GM06990 (cell line): ENCODE results near the gene ZDHHC6.
A peak's percentile ranks its signal among the peaks of the same experiment; 100 is the strongest.

ENCODE experiments used
- DNase-seq: peaks from one replicate; pipeline ENCODE4 v3.0.0-alpha.2; 2011; ENCODE audit not compliant: insufficient read length; ENCODE audit errors: extremely low read depth
- H3K27me3 ChIP-seq: replicated peaks from 2 replicates; pipeline ENCODE4 v1.6.0; 2011; ENCODE audit warnings: low read length; ENCODE audit not compliant: control insufficient read depth, insufficient read depth
- H3K36me3 ChIP-seq: 2 replicates; pipeline ENCODE4 v1.5.1; 2011; ENCODE audit warnings: low read length; ENCODE audit not compliant: control insufficient read depth, insufficient read depth
- H3K4me3 ChIP-seq: replicated peaks from 2 replicates; pipeline ENCODE4 v1.5.1; 2011; ENCODE audit warnings: low read depth, mild to moderate bottlenecking, control low read depth, low read length
- TF ChIP-seq, protein P1 (sequence below): IDR thresholded peaks from 2 replicates; pipeline ENCODE4 v1.5.1; 2011; ENCODE audit warnings: low read length, control low read depth, mild to moderate bottlenecking, inconsistent platforms; ENCODE audit not compliant: insufficient read depth, poor library complexity, severe bottlenecking

ZDHHC6 gene

DNA sequence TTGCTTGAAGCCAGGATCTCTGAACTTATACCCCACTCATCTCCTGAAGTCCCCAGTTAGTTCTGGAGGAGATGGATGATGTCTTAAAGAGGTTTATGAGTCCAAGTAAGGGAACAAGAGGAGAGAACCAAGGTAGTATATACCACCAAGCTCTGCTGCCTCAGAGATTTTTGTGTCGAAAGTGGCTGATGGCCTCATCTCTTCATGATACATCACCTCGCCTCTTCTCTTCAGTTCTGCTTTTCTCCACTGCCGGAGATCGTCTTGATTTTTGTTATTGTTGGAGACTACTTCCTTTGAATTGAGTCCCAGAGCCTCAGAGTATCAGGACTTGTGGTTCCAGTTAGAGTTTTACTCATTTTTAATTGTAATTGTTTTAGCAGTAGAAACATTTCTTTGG is 2.2 kb upstream of the ZDHHC6 start:
- TF ChIP-seq, protein P1, sequence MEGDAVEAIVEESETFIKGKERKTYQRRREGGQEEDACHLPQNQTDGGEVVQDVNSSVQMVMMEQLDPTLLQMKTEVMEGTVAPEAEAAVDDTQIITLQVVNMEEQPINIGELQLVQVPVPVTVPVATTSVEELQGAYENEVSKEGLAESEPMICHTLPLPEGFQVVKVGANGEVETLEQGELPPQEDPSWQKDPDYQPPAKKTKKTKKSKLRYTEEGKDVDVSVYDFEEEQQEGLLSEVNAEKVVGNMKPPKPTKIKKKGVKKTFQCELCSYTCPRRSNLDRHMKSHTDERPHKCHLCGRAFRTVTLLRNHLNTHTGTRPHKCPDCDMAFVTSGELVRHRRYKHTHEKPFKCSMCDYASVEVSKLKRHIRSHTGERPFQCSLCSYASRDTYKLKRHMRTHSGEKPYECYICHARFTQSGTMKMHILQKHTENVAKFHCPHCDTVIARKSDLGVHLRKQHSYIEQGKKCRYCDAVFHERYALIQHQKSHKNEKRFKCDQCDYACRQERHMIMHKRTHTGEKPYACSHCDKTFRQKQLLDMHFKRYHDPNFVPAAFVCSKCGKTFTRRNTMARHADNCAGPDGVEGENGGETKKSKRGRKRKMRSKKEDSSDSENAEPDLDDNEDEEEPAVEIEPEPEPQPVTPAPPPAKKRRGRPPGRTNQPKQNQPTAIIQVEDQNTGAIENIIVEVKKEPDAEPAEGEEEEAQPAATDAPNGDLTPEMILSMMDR = no peak
- no peak for DNase-seq
- Histone ChIP-seq H3K27me3 (no peaks in the 10 kb centered on the region), H3K36me3 (no peaks in the 10 kb centered on the region), H3K4me3 (no peak overlapping the region)

DNA sequence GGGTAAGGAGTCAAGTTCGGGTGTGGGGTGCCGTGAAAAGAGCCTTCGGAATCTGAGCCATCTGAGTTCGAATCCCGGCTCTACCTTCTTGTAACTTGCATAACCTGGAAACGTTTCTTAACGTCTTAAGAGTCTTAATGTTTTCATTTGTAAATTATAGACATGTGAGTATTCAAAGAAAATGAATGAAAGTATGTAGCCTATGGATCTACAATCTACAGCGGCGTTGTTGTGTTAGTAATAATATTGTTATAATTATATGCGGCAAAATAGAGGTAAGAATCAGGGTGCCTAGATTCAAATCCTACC is 860 bp upstream of the ZDHHC6 start:
- Histone ChIP-seq H3K36me3 (no peaks in the 10 kb centered on the region), H3K4me3 (peak overlapping the region; percentile 89), H3K27me3 (no peaks in the 10 kb centered on the region)
- DNase-seq = no peak
- TF ChIP-seq, protein P1 = no peak

DNA sequence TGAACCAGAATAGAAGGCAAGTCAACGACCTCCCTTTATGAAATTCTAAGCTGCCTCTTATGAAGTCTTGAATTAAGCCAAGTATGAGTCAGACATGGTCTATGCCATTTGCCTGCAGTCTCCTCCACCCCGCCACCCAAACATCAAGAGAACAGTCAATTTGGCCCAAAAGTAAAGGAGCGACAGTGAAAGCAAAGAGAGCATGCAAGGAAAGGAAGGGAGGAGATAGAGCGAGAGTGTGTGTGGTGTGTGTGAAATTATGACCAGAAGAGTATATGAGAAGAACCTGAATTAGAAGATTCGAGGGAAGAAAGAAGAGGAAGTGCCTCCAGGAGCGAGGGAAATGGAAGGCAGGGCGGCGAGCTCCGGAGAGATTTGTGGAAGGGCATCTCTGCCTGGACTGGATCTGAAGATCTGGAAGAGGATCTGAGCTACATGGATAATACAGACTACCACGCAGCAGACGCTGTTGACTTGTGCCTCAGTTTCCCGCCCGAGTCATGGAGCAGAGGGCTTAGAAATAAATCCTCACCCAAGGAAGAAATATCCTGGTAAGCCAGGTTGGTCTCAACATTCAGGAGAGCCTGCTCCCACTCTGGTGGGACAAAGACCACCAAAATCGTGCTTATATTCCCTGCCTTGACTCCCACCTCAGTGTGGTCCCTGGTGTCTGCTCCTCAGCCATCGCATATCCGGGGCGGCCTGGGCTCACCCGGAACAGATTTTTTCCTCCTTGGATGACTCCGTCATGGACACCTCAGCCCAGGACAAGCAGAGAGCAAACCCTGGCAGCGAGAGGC is 459 bp downstream of the ZDHHC6 start:
- H3K4me3 ChIP-seq = peak overlapping the region; percentile 89

DNA sequence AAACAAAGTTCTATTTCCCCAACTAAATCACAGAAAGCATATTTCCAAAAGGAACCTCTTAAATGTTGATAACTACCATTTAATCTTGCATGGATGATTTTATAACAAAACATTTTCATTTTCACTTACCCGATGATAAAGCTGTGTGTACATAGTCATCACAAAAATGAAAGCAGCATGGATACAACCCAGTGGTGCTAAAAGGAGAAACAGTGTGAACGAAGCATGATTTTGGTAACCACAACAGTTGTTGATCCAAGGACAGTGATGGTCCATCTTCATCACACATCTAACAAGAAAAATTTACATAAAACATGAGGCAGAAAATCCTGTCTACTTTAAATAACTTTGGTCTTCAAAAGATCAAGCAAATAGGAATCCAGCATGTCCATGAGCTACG is 4.7 kb downstream of the ZDHHC6 start:
- no peak for DNase-seq
- Histone ChIP-seq H3K36me3 (peaks cover 4% of the 10 kb centered on the region), H3K4me3 (no peak overlapping the region), H3K27me3 (no peaks in the 10 kb centered on the region)
- TF ChIP-seq, protein P1 = no peak

More for the DNA sequence above, 459 bp downstream of the ZDHHC6 start:
- Histone ChIP-seq H3K27me3 (no peaks in the 10 kb centered on the region), H3K36me3 (no peaks in the 10 kb centered on the region)
- TF ChIP-seq, protein P1 = no peak
- DNase-seq = no peak

DNA sequence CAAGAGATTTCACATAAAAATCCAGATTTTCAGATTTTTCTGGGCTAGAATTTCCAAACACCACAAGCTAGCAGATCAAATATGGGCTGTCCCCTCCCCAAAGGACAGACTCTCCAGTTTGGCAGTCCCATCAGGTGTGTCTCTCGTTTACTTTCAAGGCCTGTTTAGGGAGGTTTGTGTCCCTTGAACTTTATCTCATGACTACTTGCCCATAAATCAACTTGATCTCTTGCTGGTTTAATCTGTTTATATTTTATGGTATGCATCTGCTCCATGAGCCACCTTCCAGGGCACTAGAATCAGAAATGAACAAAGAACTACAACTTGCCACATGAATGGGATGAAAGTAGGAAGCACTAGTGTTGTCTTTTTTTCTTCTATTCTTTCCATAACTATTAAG is 5.2 kb downstream of the ZDHHC6 start:
- TF ChIP-seq, protein P1 = no peak
- H3K36me3 ChIP-seq = peaks cover 4% of the 10 kb centered on the region

DNA sequence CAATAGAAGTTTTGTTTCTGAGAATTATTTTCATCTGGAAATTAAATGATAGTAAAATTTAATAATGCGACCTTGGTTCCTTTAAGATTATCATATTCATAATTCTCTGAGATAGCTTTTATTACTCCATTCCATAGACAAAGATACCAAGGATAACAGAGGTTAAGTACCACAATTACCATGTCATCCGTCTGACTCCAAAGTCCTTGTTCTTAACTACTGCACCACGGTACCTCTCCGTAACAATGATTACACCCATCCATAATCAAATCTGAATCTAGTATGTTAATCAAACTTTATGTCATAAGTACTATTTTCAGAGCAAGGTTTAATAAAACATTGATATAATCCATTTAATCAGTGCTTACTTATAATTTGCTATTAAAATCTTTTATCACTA is 8.4 kb downstream of the ZDHHC6 start:
- H3K36me3 ChIP-seq = peaks cover 4% of the 10 kb centered on the region

More for the DNA sequence above, 5.2 kb downstream of the ZDHHC6 start:
- H3K4me3 ChIP-seq = no peak overlapping the region
- DNase-seq = no peak
- H3K27me3 ChIP-seq = no peaks in the 10 kb centered on the region

More for the DNA sequence above, 8.4 kb downstream of the ZDHHC6 start:
- no peaks in the 10 kb centered on the region for H3K27me3 ChIP-seq
- TF ChIP-seq, protein P1 = no peak
- H3K4me3 ChIP-seq = no peak overlapping the region
- DNase-seq = no peak
